AG04449 (cell line): ENCODE data around the gene FAM131C.
"Not testable (repeated sequence)": the region's sequence is repeated elsewhere in the genome, so short reads cannot be mapped to it uniquely, and the experiment has no call there.

ENCODE experiments used
- CTCF ChIA-PET: fragments of 350-600 bp; formaldehyde crosslinking; extraction: SDS; loops from one replicate; lab custom pipeline; 2021; ENCODE audit warnings: antibody characterized with exemption; lab: Yijun Ruan, JAX
- POLR2A ChIA-PET: fragments of 400-600, 350-600 bp; formaldehyde crosslinking; extraction: SDS; loops from one replicate; lab custom pipeline; 2020; ENCODE audit warnings: antibody characterized with exemption, inconsistent platforms; lab: Yijun Ruan, JAX
- DNase-seq: peaks from one replicate; pipeline ENCODE4 v3.0.0-alpha.2; 2010; ENCODE audit warnings: low read depth, low spot score
- H3K4me3 ChIP-seq: 2 replicates; pipeline ENCODE4 v1.5.1; 2011; ENCODE audit warnings: low read depth, mild to moderate bottlenecking, control low read depth, low read length
- TF ChIP-seq, protein P1 (sequence below): IDR thresholded peaks from one replicate; pipeline ENCODE4 v1.5.1; 2011; ENCODE audit warnings: mild to moderate bottlenecking, moderate library complexity, low read length, control low read depth, inconsistent platforms; ENCODE audit not compliant: insufficient read depth; ENCODE audit errors: missing control alignments

FAM131C gene

DNA sequence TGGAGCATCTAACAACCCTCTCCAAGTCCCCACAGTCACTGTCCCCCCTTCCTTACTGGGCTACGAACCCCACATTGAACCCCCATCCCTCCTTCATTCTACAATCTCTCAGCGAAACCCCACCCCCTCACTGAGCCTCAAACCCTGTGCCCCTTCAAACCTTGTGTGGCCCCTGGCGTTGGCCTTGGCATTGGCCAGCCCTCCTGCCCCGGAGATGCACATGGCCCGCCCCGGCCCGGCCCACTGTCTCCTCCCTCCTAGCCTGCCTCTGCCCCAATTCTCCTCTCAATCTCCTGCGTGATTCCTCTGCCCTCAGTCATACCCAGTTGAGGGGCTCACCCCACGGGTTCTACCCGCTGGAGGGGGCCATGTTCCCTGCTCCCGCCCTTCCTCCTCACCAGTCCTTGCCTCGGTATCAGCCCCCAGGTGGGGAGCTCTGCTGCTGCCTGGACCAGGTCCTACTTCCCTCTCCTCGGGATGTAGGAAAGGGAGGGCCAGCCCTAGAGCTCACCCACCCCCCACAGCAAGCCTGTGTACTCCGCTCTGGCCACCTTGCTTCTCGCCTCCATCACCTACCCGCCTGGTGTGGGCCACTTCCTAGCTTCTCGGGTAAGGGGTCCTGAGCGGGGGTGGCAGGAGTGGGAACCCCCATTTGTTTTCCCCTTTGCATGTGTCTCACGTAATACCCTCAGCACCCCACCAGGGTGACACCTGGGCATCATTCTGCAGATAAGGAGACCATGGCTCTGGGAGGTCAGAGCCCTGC lies 45.0 kb downstream of the FAM131C start:
- TF ChIP-seq, protein P1, sequence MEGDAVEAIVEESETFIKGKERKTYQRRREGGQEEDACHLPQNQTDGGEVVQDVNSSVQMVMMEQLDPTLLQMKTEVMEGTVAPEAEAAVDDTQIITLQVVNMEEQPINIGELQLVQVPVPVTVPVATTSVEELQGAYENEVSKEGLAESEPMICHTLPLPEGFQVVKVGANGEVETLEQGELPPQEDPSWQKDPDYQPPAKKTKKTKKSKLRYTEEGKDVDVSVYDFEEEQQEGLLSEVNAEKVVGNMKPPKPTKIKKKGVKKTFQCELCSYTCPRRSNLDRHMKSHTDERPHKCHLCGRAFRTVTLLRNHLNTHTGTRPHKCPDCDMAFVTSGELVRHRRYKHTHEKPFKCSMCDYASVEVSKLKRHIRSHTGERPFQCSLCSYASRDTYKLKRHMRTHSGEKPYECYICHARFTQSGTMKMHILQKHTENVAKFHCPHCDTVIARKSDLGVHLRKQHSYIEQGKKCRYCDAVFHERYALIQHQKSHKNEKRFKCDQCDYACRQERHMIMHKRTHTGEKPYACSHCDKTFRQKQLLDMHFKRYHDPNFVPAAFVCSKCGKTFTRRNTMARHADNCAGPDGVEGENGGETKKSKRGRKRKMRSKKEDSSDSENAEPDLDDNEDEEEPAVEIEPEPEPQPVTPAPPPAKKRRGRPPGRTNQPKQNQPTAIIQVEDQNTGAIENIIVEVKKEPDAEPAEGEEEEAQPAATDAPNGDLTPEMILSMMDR: no peak
- DNase-seq: no peak
- POLR2A ChIA-PET: no interaction called here
- CTCF ChIA-PET: interaction anchor here (1.1 to 1.2 kb wide), 2 partner anchors 18 to 236 kb away, joined by 4 to 5 read pairs; no protein-coding TSS in a partner anchor
- H3K4me3 ChIP-seq: no peak overlapping the region

DNA sequence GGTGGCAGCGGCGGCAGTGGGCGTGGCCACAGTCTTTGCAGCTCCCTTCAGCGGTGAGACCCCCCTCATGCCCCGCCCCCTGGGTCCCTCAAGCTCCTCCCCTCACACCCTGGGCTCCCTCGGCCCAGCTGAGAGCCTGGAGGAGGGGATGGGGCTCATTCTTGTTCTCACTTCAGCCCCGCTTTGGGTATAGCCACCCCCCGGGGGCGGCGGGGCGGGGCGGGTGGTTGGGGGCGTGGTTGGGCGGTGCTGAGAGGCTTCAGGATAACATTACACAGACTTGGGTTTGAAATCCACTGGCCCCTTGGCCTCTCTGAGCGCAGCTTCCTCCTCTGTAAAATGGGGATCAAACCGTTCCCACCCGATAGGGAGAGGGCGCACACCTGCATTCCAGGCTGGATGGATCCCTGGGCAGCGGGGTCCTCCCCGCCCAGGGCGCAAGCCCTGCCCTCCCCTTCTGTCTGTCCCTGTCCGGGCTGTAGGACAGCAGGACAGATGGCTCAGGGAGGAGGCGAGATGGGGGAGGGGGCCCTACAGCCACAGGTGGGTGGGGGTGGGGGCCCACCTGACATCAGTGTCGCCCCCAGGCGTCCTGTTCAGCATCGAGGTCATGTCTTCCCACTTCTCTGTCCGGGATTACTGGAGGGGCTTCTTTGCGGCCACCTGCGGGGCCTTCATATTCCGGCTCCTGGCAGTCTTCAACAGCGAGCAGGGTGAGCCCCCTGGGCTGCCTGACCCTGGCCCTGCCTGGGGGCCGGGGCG lies 46.5 kb downstream of the FAM131C start:
- ChIA-PET CTCF (interaction anchor here (0.8 to 1.7 kb wide), 3 partner anchors 9 to 235 kb away, joined by 3 to 5 read pairs (median 5); partner anchors contain the start of gene HSPB7), POLR2A (no interaction called here)
- DNase-seq: no peak
- peak overlapping the region; percentile 10 for H3K4me3 ChIP-seq
- TF ChIP-seq, protein P1: no peak

DNA sequence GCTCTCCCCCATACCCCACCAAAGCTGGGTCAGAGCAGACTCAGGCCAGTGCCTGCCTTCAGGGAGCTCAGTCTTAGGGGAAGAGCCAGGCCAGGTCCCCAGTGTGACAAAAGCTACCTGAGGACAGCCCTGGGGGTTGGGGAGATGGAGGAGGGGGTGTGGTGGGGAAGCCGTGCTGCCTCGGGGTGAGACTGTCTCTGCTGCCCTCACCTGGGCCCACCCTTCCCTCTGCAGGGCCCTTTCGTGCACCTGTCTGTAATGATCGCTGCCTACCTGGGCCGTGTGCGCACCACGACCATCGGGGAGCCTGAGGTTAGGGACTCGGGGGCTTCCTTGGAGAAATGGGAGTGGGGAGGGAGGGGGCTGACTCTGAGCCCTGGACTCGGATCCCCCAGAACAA lies 47.1 kb downstream of the FAM131C start:
- POLR2A ChIA-PET, H3K4me3 ChIP-seq, DNase-seq: not testable (repeated sequence)
- CTCF ChIA-PET: interaction anchor here (0.8 to 1.9 kb wide), 7 partner anchors 8 to 234 kb away, joined by 3 to 11 read pairs (median 5); partner anchors contain the start of gene HSPB7

DNA sequence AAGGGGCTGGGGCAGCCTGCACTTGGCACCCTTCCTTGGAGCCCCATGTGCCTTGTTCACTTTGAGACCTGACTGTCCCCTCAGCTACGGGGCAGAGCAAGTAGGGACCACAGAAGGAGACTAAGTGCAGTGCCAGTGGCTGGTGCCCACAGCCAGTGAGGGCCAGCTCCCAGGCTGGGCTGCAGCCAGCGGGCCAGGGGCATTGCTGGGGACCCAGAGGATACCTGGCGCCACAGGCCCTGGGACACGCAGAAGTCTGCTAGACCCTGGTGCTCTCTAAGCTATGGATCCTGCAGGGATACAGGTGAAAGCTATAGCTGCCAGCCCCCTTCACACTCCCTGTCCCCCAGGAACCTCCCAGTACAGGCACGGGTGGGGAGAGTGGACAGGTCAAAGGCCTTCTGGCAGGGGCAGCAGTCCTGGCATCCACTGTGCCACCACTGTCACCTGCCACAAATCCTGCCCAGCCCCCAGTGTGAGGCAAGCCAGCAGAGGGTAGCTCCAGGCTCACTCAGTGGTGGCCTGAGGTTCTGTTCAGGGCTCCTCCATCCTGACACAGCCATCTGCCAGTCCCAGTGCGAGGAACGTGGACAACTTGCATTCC lies 50.3 kb downstream of the FAM131C start:
- POLR2A ChIA-PET: no interaction called here
- TF ChIP-seq, protein P1: no peak
- no peak for DNase-seq
- CTCF ChIA-PET: interaction anchor here (8.1 kb wide), 1 partner anchor 15 kb away, joined by 97 read pairs; no protein-coding TSS in a partner anchor
- no peak overlapping the region for H3K4me3 ChIP-seq

DNA sequence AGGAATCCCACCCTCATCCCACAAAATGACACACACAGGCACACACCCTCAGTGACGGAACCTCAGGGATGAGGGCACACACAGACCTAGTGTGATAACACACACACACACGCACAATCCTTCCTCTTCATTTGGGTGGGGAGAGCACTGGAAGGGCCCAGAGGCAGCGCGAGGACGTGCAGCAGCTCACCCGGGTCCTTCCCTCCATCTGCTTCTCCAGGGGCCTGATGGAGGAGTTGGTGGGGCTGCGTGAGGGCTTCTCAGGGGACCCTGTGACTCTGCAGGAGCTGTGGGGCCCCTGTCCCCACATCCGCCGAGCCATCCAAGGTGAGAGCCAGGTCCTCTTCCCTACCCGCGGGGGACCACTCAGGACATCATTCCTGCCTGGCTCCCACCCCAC lies 51.1 kb downstream of the FAM131C start:
- ChIA-PET CTCF (interaction anchor here (1.1 to 8.1 kb wide), 2 partner anchors 15 to 230 kb away, joined by 4 to 97 read pairs; no protein-coding TSS in a partner anchor), POLR2A (no interaction called here)

DNA sequence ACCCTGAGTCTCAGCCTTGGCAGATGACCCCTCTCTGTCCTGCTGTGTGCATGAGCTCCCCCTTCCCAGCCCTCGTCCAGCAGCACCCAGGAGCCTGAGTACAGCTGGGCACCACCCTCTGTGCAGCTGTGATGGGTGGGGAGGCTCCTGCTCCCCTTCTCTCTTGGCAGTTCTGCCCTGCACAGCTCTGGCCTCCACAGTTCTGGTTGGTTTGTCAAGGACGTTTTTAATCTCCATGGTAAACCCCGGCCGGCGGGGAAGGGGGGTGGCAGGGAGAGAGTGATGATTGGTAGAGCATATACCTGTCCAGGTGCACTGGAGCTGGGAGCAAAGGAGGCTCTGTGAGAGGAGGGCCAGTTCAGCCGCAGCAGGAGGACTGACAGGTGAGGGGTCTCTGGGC lies 51.8 kb downstream of the FAM131C start, which contains the start of gene CLCNKA:
TSS of gene CLCNKA (plus strand) at position 356 of the 400 bp plus-strand sequence. CDS start 584 bp downstream, outside the sequence.
- no peak for DNase-seq
- CTCF ChIA-PET: interaction anchor here (1.1 to 8.1 kb wide), 2 partner anchors 14 to 230 kb away, joined by 4 to 97 read pairs; no protein-coding TSS in a partner anchor
- H3K4me3 ChIP-seq: no peak within 1 kb of the TSS
- TF ChIP-seq, protein P1: no peak
- POLR2A ChIA-PET: no interaction called here

More for the DNA sequence above, 51.1 kb downstream of the FAM131C start:
- TF ChIP-seq, protein P1: no peak
- H3K4me3 ChIP-seq: no peak overlapping the region
- DNase-seq: no peak

DNA sequence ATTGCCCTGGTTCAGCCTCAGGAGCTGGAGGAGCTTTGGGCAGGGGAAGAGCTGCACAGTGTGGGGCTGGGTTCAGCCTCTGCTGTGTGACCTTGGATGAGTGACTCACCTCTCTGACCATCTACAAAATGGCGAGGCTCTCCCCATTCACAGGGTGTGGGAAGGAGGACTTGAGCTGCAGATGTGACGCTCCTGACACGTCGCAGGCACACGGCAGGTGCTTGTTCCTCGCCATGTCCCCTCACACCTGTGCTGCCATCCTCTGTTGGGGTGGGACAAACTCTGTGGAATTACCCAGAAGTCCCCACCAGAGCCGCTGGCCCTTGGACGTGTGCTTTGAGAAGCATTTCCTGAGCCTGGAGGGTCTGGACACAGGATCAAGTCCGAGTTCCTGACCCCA lies 52.6 kb downstream of the FAM131C start:
- H3K4me3 ChIP-seq, DNase-seq, POLR2A ChIA-PET: not testable (repeated sequence)
- CTCF ChIA-PET: interaction anchor here (1.1 to 8.1 kb wide), 3 partner anchors 13 to 53 kb away, joined by 3 to 97 read pairs (median 17); partner anchors contain the start of gene FAM131C
